PFSK-1 (cell line): ENCODE measurements around the gene PIEZO1.

Experiments
- FOXP2 ChIP-seq: optimal IDR thresholded peaks from 2 replicates; pipeline ENCODE3; 2011; ENCODE audit warnings: borderline replicate concordance, control low read depth, inconsistent platforms; ENCODE audit not compliant: insufficient read depth; ENCODE audit errors: extremely low read length, extremely low read depth
- POLR2AphosphoS5 ChIP-seq: IDR thresholded peaks from 2 replicates; pipeline ENCODE4 v1.6.1; 2012; ENCODE audit warnings: low read depth, mild to moderate bottlenecking, control low read depth, low read length, moderate library complexity
- REST ChIP-seq, 2 experiments: IDR thresholded peaks; 2 replicates each; pipeline versions ENCODE4 v1.6.1 to v1.8.0; 2011 to 2012; ENCODE audit warnings: low read depth in 2 of 2, low read length in 2 of 2, control low read depth in 1 of 2, inconsistent platforms in 1 of 2, mild to moderate bottlenecking in 1 of 2, moderate library complexity in 1 of 2; ENCODE audit not compliant: insufficient read depth in 1 of 2
- SIN3A ChIP-seq: IDR thresholded peaks from 2 replicates; pipeline ENCODE4 v1.6.1; 2012; ENCODE audit warnings: mild to moderate bottlenecking, low read length, moderate library complexity, borderline replicate concordance; ENCODE audit not compliant: insufficient read depth
- TAF1 ChIP-seq: IDR thresholded peaks from 2 replicates; pipeline ENCODE4 v1.6.1; 2012; ENCODE audit warnings: low read length, control low read depth, borderline replicate concordance; ENCODE audit not compliant: insufficient read depth

- no peak for TF ChIP-seq TAF1
- TF ChIP-seq POLR2AphosphoS5, result no peak
- no peak for TF ChIP-seq FOXP2
- TF ChIP-seq REST (IDR thresholded peaks at IDR 0.05; ENCODE audit: insufficient read depth in 1 of 2, low read depth in 2 of 2, low read length in 2 of 2), result no peak
- TF ChIP-seq SIN3A, result no peak
These were observed 43.7 kb downstream of the PIEZO1 start for GRCh38 chr16:88741368-88741767.
